ENCODE data around the gene ELMO1. TPM values are rescaled to one million over a fixed set of nuclear protein-coding genes. Genes with fewer than 3 reads are reported as not detected.

The ELMO1 gene
- total and polyA plus RNA-seq, 2 experiments from 2014 or later = 6.5 to 24.9 TPM

GRCh38 chr7:37434529-37434928, 14.1 kb downstream of the ELMO1 start:
- Histone ChIP-seq H3K27ac (ENCODE audit: low read depth) (no peak overlapping the region), H3K4me1 (ENCODE audit: insufficient read depth) (peaks cover 4% of the 10 kb centered on the region), H3K4me3 (no peak overlapping the region), H4K20me1 (replicated peaks; ENCODE audit: insufficient read depth) (no peaks in the 10 kb centered on the region), H3K79me2 (replicated peaks; ENCODE audit: insufficient read depth) (no peaks in the 10 kb centered on the region), H3K9me2 (ENCODE audit: insufficient read depth) (no peaks in the 10 kb centered on the region), H2AFZ (no peak overlapping the region), H3K27me3 (ENCODE audit: insufficient read depth) (no peaks in the 10 kb centered on the region), H3K36me3 (ENCODE audit: insufficient read depth) (no peaks in the 10 kb centered on the region), H3F3A (replicated peaks; ENCODE audit: low read depth) (no peaks in the 10 kb centered on the region), H3K4me2 (no peak overlapping the region)
- Mint-ChIP-seq H3K36me3 (ENCODE audit: low read depth) (no peaks in the 10 kb centered on the region), H3K27ac (no peak overlapping the region), H3K27me3 (ENCODE audit: insufficient read depth, low read depth, poor library complexity) (peaks cover 2% of the 10 kb centered on the region), H3K4me1 (peaks cover 10% of the 10 kb centered on the region), H3K4me3 (no peak overlapping the region), H3K9me3 (no peaks in the 10 kb centered on the region)
- DNase-seq (ENCODE audit: low spot score) (no peak), ATAC-seq (no peak)
- TF ChIP-seq JUNB (IDR thresholded peaks at IDR 0.05; ENCODE audit: unreplicated experiment) (no peak), EZH2 (IDR thresholded peaks at IDR 0.05; ENCODE audit: low read depth, unreplicated experiment) (no peak), NANOG (IDR thresholded peaks at IDR 0.05; ENCODE audit: borderline replicate concordance) (no peak), ZNF114 (CRISPR knock-in tag; IDR thresholded peaks at IDR 0.05) (no peak), EZH2phosphoT487 (IDR thresholded peaks at IDR 0.05; ENCODE audit: unreplicated experiment) (no peak), POLR2AphosphoS5 (IDR thresholded peaks at IDR 0.05; ENCODE audit: low read depth) (no peak), CREB1 (CRISPR knock-in tag; IDR thresholded peaks at IDR 0.05; ENCODE audit: low read depth) (no peak), ZNF331 (CRISPR knock-in tag; IDR thresholded peaks at IDR 0.05; ENCODE audit: low read depth) (no peak), STAT1 (IDR thresholded peaks at IDR 0.05; ENCODE audit: unreplicated experiment) (no peak)
- TF ChIP-seq, protein P1, sequence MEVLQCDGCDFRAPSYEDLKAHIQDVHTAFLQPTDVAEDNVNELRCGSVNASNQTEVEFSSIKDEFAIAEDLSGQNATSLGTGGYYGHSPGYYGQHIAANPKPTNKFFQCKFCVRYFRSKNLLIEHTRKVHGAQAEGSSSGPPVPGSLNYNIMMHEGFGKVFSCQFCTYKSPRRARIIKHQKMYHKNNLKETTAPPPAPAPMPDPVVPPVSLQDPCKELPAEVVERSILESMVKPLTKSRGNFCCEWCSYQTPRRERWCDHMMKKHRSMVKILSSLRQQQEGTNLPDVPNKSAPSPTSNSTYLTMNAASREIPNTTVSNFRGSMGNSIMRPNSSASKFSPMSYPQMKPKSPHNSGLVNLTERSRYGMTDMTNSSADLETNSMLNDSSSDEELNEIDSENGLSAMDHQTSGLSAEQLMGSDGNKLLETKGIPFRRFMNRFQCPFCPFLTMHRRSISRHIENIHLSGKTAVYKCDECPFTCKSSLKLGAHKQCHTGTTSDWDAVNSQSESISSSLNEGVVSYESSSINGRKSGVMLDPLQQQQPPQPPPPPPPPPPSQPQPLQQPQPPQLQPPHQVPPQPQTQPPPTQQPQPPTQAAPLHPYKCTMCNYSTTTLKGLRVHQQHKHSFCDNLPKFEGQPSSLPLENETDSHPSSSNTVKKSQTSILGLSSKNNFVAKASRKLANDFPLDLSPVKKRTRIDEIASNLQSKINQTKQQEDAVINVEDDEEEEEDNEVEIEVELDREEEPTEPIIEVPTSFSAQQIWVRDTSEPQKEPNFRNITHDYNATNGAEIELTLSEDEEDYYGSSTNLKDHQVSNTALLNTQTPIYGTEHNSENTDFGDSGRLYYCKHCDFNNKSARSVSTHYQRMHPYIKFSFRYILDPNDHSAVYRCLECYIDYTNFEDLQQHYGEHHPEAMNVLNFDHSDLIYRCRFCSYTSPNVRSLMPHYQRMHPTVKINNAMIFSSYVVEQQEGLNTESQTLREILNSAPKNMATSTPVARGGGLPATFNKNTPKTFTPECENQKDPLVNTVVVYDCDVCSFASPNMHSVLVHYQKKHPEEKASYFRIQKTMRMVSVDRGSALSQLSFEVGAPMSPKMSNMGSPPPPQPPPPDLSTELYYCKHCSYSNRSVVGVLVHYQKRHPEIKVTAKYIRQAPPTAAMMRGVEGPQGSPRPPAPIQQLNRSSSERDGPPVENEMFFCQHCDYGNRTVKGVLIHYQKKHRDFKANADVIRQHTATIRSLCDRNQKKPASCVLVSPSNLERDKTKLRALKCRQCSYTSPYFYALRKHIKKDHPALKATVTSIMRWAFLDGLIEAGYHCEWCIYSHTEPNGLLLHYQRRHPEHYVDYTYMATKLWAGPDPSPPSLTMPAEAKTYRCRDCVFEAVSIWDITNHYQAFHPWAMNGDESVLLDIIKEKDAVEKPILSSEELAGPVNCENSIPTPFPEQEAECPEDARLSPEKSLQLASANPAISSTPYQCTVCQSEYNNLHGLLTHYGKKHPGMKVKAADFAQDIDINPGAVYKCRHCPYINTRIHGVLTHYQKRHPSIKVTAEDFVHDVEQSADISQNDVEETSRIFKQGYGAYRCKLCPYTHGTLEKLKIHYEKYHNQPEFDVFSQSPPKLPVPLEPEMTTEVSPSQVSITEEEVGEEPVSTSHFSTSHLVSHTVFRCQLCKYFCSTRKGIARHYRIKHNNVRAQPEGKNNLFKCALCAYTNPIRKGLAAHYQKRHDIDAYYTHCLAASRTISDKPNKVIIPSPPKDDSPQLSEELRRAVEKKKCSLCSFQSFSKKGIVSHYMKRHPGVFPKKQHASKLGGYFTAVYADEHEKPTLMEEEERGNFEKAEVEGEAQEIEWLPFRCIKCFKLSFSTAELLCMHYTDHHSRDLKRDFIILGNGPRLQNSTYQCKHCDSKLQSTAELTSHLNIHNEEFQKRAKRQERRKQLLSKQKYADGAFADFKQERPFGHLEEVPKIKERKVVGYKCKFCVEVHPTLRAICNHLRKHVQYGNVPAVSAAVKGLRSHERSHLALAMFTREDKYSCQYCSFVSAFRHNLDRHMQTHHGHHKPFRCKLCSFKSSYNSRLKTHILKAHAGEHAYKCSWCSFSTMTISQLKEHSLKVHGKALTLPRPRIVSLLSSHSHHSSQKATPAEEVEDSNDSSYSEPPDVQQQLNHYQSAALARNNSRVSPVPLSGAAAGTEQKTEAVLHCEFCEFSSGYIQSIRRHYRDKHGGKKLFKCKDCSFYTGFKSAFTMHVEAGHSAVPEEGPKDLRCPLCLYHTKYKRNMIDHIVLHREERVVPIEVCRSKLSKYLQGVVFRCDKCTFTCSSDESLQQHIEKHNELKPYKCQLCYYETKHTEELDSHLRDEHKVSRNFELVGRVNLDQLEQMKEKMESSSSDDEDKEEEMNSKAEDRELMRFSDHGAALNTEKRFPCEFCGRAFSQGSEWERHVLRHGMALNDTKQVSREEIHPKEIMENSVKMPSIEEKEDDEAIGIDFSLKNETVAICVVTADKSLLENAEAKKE (CRISPR knock-in tag; IDR thresholded peaks at IDR 0.05) = no peak
- TF ChIP-seq, protein P2, sequence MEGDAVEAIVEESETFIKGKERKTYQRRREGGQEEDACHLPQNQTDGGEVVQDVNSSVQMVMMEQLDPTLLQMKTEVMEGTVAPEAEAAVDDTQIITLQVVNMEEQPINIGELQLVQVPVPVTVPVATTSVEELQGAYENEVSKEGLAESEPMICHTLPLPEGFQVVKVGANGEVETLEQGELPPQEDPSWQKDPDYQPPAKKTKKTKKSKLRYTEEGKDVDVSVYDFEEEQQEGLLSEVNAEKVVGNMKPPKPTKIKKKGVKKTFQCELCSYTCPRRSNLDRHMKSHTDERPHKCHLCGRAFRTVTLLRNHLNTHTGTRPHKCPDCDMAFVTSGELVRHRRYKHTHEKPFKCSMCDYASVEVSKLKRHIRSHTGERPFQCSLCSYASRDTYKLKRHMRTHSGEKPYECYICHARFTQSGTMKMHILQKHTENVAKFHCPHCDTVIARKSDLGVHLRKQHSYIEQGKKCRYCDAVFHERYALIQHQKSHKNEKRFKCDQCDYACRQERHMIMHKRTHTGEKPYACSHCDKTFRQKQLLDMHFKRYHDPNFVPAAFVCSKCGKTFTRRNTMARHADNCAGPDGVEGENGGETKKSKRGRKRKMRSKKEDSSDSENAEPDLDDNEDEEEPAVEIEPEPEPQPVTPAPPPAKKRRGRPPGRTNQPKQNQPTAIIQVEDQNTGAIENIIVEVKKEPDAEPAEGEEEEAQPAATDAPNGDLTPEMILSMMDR (conservative IDR thresholded peaks at IDR 0.05; ENCODE audit: low read depth in 2 of 2) = no peak
- TF ChIP-seq, protein P3, sequence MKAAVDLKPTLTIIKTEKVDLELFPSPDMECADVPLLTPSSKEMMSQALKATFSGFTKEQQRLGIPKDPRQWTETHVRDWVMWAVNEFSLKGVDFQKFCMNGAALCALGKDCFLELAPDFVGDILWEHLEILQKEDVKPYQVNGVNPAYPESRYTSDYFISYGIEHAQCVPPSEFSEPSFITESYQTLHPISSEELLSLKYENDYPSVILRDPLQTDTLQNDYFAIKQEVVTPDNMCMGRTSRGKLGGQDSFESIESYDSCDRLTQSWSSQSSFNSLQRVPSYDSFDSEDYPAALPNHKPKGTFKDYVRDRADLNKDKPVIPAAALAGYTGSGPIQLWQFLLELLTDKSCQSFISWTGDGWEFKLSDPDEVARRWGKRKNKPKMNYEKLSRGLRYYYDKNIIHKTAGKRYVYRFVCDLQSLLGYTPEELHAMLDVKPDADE (IDR thresholded peaks at IDR 0.05) = no peak
- TF ChIP-seq, protein P4, sequence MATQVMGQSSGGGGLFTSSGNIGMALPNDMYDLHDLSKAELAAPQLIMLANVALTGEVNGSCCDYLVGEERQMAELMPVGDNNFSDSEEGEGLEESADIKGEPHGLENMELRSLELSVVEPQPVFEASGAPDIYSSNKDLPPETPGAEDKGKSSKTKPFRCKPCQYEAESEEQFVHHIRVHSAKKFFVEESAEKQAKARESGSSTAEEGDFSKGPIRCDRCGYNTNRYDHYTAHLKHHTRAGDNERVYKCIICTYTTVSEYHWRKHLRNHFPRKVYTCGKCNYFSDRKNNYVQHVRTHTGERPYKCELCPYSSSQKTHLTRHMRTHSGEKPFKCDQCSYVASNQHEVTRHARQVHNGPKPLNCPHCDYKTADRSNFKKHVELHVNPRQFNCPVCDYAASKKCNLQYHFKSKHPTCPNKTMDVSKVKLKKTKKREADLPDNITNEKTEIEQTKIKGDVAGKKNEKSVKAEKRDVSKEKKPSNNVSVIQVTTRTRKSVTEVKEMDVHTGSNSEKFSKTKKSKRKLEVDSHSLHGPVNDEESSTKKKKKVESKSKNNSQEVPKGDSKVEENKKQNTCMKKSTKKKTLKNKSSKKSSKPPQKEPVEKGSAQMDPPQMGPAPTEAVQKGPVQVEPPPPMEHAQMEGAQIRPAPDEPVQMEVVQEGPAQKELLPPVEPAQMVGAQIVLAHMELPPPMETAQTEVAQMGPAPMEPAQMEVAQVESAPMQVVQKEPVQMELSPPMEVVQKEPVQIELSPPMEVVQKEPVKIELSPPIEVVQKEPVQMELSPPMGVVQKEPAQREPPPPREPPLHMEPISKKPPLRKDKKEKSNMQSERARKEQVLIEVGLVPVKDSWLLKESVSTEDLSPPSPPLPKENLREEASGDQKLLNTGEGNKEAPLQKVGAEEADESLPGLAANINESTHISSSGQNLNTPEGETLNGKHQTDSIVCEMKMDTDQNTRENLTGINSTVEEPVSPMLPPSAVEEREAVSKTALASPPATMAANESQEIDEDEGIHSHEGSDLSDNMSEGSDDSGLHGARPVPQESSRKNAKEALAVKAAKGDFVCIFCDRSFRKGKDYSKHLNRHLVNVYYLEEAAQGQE (IDR thresholded peaks at IDR 0.05; ENCODE audit: unreplicated experiment) = no peak

Measured in GM23338 (cell line).